ENCODE data around the gene SLC26A5.

DNA sequence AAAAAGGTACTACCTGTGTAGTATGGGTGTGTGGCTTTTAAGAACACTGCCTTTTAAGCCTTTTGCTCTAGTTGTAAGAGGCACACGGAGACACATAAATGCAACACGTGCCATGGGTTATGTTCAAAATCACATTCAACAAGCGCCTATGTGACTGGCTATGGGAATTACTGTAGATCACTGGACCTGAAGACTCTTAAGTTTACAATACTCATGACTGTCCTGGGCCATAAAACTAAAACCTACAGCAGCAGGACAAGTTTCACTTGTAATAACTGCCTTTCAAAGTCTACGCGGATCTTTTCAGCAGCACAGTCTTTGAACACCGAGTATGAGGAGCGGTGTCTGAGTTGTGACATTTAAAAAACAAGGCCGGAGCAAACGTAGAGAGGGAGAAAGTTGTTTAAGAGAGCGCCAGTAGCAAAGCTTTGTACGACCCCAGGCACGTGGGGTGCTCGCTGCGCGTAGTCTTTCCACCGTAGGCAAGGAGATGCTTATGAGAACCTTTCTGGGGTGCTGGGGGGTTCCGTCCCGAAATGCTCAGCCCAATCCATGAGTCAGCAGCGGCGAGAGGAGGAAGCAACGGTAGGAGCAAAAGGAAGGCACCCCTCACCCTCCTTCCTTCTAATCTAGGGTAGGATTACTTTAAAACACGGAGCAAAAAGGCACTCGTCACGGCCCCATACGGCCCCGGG, 102.1 kb downstream of the SLC26A5 start:
- TF ChIP-seq POLR2A (IDR thresholded peaks at IDR 0.05), result no peak
- TF ChIP-seq, protein P1, sequence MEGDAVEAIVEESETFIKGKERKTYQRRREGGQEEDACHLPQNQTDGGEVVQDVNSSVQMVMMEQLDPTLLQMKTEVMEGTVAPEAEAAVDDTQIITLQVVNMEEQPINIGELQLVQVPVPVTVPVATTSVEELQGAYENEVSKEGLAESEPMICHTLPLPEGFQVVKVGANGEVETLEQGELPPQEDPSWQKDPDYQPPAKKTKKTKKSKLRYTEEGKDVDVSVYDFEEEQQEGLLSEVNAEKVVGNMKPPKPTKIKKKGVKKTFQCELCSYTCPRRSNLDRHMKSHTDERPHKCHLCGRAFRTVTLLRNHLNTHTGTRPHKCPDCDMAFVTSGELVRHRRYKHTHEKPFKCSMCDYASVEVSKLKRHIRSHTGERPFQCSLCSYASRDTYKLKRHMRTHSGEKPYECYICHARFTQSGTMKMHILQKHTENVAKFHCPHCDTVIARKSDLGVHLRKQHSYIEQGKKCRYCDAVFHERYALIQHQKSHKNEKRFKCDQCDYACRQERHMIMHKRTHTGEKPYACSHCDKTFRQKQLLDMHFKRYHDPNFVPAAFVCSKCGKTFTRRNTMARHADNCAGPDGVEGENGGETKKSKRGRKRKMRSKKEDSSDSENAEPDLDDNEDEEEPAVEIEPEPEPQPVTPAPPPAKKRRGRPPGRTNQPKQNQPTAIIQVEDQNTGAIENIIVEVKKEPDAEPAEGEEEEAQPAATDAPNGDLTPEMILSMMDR (IDR thresholded peaks at IDR 0.05), result no peak
